SK-N-SH (cell line): ENCODE results near the gene CLRN2.

Experiments used
- CTCF ChIP-seq: fragments of 200-600 bp; sonication (generic); IDR thresholded peaks from 2 replicates; pipeline ENCODE4 v1.6.1; 2017; ENCODE audit warnings: antibody characterized with exemption, mild to moderate bottlenecking, moderate library complexity
- EP300 ChIP-seq, 2 experiments: IDR thresholded peaks; 2 replicates each; pipeline versions ENCODE4 v1.4.0 to v1.6.1; 2012; ENCODE audit warnings: borderline replicate concordance in 1 of 2, low read depth in 1 of 2, low read length in 1 of 2
- EZH2phosphoT487 ChIP-seq: fragments of 200-600 bp; sonication (generic); IDR thresholded peaks from 2 replicates; pipeline ENCODE4 v1.6.1; 2017; ENCODE audit warnings: low read depth, mixed run types, mild to moderate bottlenecking, antibody characterized with exemption, moderate library complexity, borderline replicate concordance
- FOXM1 ChIP-seq: IDR thresholded peaks from 2 replicates; pipeline ENCODE4 v1.4.0; 2012; ENCODE audit warnings: low read depth, mild to moderate bottlenecking
- GATA2 ChIP-seq: sonication (generic); formaldehyde crosslinking; IDR thresholded peaks from 2 replicates; pipeline ENCODE4 v1.5.0; 2020; ENCODE audit warnings: mild to moderate bottlenecking, missing genetic modification reagents
- NRF1 ChIP-seq: IDR thresholded peaks from 2 replicates; pipeline ENCODE4 v1.6.1; 2012; ENCODE audit warnings: low read depth, mild to moderate bottlenecking, low read length
- PBX3 ChIP-seq: IDR thresholded peaks from 2 replicates; pipeline ENCODE4; 2012
- POLR2AphosphoS5 ChIP-seq: IDR thresholded peaks from 2 replicates; pipeline ENCODE4 v1.6.1; 2012; ENCODE audit warnings: low read depth, low read length
- RAD21 ChIP-seq: IDR thresholded peaks from 2 replicates; pipeline ENCODE4 v1.6.1; 2012; ENCODE audit warnings: mild to moderate bottlenecking, low read length
- REST ChIP-seq: IDR thresholded peaks from 2 replicates; pipeline ENCODE4 v1.6.1; 2012; ENCODE audit warnings: mild to moderate bottlenecking, low read depth, low read length, moderate library complexity
- RFX5 ChIP-seq: IDR thresholded peaks from 2 replicates; pipeline ENCODE4 v1.6.1; 2012; ENCODE audit warnings: mild to moderate bottlenecking, improper control_type of control experiment, low read length
- SMC3 ChIP-seq: IDR thresholded peaks from 2 replicates; pipeline ENCODE4 v1.6.1; 2012; ENCODE audit warnings: low read depth, low read length, improper control_type of control experiment
- TAF1 ChIP-seq: IDR thresholded peaks from 2 replicates; pipeline ENCODE4 v1.6.1; 2012; ENCODE audit warnings: low read depth, mild to moderate bottlenecking, low read length, moderate library complexity, borderline replicate concordance
- YY1 ChIP-seq: IDR thresholded peaks from 2 replicates; pipeline ENCODE4 v1.4.0; 2012; ENCODE audit warnings: low read depth, mild to moderate bottlenecking

- TF ChIP-seq YY1, result no peak
- TF ChIP-seq PBX3, result no peak
- TF ChIP-seq EZH2phosphoT487, result no peak
- no peak for TF ChIP-seq CTCF
- no peak for TF ChIP-seq FOXM1
- no peak for TF ChIP-seq NRF1
- TF ChIP-seq EP300 (IDR thresholded peaks at IDR 0.05; ENCODE audit: borderline replicate concordance in 1 of 2, low read depth in 1 of 2, low read length in 1 of 2), result no peak
- no peak for TF ChIP-seq POLR2AphosphoS5
- TF ChIP-seq RFX5, result no peak
- TF ChIP-seq REST, result no peak
- TF ChIP-seq RAD21, result no peak
- no peak for TF ChIP-seq SMC3
- no peak for TF ChIP-seq TAF1
- no peak for TF ChIP-seq GATA2 (CRISPR knock-in tag)
Observed at GRCh38 chr4:17535906-17536305, 20.9 kb downstream of the CLRN2 start.
